ENCODE data around the gene KLHL6.

Gene KLHL6

DNA sequence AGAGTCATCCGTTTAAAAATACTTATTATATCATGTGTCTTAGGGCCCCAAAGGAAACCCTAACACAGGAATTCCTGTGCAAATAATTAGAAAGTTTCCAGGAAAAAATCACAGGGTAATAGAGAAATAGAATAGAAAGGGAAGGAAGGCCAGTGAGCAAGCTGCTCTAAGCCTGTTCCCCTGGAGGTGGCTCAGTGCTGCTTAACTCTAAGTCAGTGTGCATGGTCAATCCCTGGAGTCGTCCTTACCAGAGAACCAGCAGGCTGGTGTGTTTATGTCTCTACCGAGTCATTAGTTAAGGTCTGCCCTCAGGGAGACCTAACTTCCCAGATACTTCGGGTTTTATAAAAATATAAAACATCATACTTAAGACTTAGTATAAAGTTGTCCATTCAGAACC, 106.1 kb downstream of the KLHL6 start:
- no peak for TF ChIP-seq ZFX (IDR thresholded peaks at IDR 0.05)
- TF ChIP-seq, protein P1, sequence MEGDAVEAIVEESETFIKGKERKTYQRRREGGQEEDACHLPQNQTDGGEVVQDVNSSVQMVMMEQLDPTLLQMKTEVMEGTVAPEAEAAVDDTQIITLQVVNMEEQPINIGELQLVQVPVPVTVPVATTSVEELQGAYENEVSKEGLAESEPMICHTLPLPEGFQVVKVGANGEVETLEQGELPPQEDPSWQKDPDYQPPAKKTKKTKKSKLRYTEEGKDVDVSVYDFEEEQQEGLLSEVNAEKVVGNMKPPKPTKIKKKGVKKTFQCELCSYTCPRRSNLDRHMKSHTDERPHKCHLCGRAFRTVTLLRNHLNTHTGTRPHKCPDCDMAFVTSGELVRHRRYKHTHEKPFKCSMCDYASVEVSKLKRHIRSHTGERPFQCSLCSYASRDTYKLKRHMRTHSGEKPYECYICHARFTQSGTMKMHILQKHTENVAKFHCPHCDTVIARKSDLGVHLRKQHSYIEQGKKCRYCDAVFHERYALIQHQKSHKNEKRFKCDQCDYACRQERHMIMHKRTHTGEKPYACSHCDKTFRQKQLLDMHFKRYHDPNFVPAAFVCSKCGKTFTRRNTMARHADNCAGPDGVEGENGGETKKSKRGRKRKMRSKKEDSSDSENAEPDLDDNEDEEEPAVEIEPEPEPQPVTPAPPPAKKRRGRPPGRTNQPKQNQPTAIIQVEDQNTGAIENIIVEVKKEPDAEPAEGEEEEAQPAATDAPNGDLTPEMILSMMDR (conservative IDR thresholded peaks at IDR 0.05) = no peak
- no peak overlapping the region for H3K27ac ChIP-seq

DNA sequence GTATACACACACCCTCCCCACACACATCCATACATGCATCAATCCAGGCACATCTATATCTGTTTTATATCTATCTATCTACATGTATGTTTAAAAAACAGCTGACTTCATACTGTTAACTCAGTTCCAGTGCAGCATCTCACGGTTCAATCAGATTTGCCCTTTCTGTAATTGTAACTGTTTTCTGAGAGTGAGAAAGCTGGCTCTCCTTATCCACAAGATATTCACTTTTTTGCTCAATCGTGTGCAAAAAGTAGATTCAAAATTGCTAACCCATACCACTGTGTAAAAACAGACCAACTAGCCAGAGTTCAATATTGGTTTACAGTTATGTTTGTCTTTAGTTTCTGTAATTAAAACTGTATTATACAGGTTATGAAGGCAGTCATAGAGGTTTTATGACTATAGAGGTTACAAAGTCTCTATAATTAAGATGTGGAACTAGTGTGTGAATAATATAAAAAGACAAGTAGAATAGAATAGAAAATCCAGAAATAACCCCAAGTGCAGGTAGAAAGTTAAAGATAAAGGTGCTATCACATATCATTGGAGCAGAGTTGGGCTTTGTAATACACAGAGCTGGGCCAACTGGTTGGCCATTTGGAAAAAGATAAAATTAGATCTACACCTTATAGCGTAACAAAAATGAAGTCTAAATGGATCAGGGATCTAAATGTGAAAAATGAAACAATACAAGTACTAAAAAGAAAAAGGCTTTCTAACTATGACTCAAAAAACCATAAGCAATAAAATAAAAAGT, 107.0 kb downstream of the KLHL6 start:
- H3K27ac ChIP-seq = no peak overlapping the region
- TF ChIP-seq, protein P1 (conservative IDR thresholded peaks at IDR 0.05) = no peak
- no peak for TF ChIP-seq ZFX (IDR thresholded peaks at IDR 0.05)

DNA sequence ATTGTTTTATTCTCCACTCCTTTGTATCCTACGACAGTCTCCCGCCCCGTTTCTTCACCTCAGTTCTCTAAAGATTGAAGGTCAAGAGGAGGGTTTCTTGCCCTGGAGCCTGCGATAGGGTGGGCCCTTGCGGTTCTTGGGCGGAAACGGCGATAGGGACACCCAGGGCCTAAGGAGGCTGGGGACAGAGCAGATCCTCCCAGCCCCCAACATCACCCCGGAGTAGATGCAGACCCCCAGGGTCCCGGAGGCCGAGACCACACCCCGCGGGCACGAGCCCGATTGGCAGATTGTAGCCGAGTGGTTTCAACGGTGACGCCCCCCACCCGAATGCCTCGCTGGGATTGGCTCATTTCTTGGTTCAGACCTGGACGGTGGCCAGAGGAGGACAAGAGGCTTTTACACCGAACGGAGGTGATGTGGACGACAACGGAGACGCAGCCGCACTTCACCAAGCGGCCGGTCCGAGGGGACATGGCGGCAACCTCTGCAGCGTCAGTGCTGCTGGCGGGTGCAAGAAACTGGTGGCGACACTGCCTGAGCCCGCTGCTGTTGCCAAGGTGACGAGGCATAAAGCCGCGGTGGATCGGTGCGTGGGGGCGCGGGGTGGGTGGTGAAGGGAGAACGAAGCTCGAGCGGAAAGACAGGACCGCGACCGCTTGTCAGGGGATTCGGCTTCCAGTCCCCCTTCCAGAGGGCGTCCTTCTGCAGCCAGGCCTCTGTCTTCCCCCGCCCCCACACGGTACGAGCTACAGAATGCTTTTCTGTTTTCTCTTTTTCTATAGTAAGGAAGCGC, 108.1 kb downstream of the KLHL6 start:
- peak overlapping the region; percentile 46 for H3K27ac ChIP-seq
- TF ChIP-seq, protein P1 (conservative IDR thresholded peaks at IDR 0.05) = no peak; the same call in 1 of the 2 replicates
- 0 out of 2 replicates have a peak, but pooled peaks have one; percentile 23 for TF ChIP-seq ZFX (IDR thresholded peaks at IDR 0.05)

DNA sequence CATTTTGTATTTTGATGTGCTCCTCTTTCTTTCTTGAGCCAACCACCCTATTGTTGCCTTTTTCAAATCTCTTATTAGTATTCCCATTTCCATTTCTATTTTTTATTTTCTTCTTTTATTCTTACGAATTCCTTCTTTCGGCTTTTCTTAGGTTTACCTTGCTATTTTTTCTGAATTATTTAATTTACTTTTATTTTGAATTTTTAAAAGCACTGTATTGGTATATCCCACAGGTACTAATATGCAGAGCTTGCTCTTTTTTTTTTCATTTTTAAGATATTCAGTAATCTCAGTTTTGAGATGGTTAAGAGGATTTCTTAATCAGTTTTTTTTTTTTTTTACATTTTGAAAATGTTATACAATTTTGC, 108.7 kb downstream of the KLHL6 start:
- no peak for TF ChIP-seq ZFX (IDR thresholded peaks at IDR 0.05)
- TF ChIP-seq, protein P1 (conservative IDR thresholded peaks at IDR 0.05) = no peak
- no peak overlapping the region; the same call in 1 of the 2 replicates for H3K27ac ChIP-seq

DNA sequence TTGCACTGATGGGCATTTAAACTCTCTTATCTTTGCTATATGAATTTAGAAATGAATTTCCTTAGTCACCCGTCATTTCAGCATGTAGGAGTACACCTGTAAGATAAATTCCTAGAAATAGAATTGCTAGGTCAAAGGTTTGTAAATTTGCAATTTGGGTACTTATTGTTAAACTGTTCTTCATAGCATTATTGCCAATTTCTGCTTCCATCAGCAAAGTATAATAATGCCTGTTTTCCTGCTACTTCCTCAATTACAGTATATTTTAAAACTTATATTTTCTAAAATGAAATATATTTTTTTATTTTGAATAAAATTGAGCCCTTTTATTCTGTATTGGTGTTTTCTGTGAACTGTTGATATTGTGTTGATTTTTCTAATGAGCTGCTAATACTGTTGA, 110.8 kb downstream of the KLHL6 start:
- H3K27ac ChIP-seq = no peak overlapping the region
- TF ChIP-seq, protein P1 (conservative IDR thresholded peaks at IDR 0.05) = no peak
- TF ChIP-seq ZFX (IDR thresholded peaks at IDR 0.05) = no peak

DNA sequence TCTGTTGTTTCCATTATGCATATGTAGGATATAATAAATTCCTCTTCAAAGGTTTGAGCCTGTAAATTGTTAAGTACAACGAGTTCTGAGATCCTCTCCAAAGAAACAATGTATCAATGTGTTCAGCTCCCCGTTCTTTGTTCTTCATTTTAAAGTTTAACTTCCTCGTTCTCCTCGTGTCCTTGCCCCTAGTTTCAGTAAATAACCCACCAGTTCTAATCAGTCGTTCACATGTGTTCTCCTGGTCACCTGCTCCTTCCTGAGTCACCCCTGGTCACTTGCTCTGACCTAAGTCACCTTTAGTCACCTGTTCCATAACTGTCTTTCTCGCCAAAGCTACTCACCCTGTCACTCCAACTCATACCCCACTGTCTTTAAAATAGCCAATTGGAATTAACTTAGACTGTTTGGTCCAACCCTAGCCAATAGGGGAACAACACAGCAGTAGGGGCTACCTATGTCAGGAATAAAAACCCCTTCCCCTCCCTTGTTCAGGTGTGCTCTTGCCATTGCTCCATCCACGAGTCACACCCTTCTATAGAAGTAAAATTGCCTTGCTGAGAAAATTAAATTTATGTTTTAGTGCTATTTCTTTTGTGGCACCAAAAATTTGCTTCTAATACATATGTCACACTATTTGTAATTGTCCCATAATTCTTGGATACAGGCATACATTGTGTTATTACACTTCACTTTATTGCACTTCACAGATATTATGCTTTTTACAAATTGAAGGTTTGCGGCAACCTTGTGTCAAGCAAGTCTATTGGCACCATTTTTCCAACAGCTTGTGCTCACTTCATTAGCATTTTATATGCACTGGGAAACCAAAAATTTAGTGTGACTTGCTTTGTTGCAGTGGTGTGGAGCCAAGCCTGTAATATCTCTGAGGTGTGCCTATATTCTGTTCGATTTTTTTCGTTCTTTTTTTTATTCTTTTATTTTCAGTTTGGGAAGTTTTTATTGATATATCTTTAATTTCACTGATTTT, 111.8 kb downstream of the KLHL6 start:
- H3K27ac ChIP-seq = no peak overlapping the region
- TF ChIP-seq ZFX (IDR thresholded peaks at IDR 0.05) = no peak
- TF ChIP-seq, protein P1 (conservative IDR thresholded peaks at IDR 0.05) = no peak
